ENCODE data around the gene KAT14.

KAT14 gene

GRCh38 chr20:18233408-18233943, 95.8 kb downstream of the KAT14 start:
- TF ChIP-seq CTCF (IDR thresholded peaks at IDR 0.05; ENCODE audit: low read depth, low read length), result no peak
- no peak overlapping the region for H3K4me3 ChIP-seq (ENCODE audit: low read depth, low read length)
- in situ Hi-C loops (cut with HindIII; ENCODE audit: low sequenced_read_pairs), result no loop called here
- DNase-seq (ENCODE audit: low read depth, low spot score), result no peak
